Tibial nerve (tissue), 4 donors: ENCODE results near the gene TAF7.

Source experiments
- EP300 ChIP-seq, 2 donors: sonication (generic); formaldehyde crosslinking; IDR thresholded peaks; one replicate each; pipeline ENCODE4 v1.6.1; 2017; ENCODE audit warnings: antibody characterized with exemption in 2 of 2, mild to moderate bottlenecking in 1 of 2
- TF ChIP-seq, protein P1 (sequence below), 5 experiments: fragments of 200-600 bp in 3 of 5; fragments of 450-650 bp in 2 of 5; sonication (generic) in 3 of 5; IDR thresholded peaks; one replicate each; pipeline ENCODE4 v1.5.1; 2016 to 2019; ENCODE audit warnings: antibody characterized with exemption in 5 of 5, mild to moderate bottlenecking in 3 of 5, moderate library complexity in 2 of 5

DNA sequence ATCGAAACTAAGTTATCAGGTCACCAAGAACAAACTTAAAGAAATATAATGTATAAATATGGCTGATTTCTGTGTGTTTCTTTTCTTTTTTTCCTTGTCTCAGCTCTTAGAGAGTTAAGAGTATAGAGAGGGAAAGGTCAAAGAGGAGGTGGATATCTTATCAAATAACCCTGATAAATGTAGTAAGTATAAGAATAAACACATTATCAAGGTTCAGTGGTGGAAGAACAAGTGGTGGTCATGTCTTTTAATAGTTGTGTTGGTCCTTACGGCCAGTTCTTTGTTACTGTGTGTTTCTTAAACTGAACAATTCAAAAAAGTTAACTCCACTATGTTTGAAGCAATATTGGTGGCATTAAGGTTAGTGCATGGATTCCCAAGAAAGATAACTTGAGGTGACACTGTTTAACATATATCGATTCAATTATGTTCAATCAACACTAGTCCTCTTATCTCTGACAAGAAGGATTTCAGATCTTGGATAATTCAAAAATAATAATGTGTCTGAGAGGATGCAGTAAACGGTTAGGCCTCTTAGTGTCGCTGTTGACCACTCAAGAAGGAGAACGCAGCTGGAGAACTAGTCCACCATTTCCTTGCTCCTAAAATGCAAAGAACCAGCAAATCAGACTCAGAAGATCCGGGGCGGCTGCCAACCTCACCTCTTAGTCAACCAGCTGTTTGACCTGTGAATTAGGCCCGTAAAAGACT, 22.8 kb upstream of the TAF7 start, which contains the start of gene PCDHGA3:
- no peak for TF ChIP-seq EP300 (IDR thresholded peaks at IDR 0.05)
- TF ChIP-seq, protein P1, sequence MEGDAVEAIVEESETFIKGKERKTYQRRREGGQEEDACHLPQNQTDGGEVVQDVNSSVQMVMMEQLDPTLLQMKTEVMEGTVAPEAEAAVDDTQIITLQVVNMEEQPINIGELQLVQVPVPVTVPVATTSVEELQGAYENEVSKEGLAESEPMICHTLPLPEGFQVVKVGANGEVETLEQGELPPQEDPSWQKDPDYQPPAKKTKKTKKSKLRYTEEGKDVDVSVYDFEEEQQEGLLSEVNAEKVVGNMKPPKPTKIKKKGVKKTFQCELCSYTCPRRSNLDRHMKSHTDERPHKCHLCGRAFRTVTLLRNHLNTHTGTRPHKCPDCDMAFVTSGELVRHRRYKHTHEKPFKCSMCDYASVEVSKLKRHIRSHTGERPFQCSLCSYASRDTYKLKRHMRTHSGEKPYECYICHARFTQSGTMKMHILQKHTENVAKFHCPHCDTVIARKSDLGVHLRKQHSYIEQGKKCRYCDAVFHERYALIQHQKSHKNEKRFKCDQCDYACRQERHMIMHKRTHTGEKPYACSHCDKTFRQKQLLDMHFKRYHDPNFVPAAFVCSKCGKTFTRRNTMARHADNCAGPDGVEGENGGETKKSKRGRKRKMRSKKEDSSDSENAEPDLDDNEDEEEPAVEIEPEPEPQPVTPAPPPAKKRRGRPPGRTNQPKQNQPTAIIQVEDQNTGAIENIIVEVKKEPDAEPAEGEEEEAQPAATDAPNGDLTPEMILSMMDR (IDR thresholded peaks at IDR 0.05): peak in 2 of 5 experiments; percentile 14 to 25
